Measurements from ENCODE around the gene OSBPL8.

- TF ChIP-seq CTCF (IDR thresholded peaks at IDR 0.05) (no peak), EP300 (IDR thresholded peaks at IDR 0.05) (no peak), POLR2AphosphoS5 (IDR thresholded peaks at IDR 0.05) (no peak)
Observed at GRCh38 chr12:76308866-76309265, 250.7 kb downstream of the OSBPL8 start.

Measured in esophagus muscularis mucosa (tissue), 4 donors.